HG03460 (cell line): ENCODE data around the gene TBX5.

ENCODE experiments used
- ATAC-seq: cut with Tn5 transposase; IDR thresholded peaks from one replicate; pipeline ENCODE4 v1.9.1; 2021; ENCODE audit not compliant: unreplicated experiment

The TBX5 gene

GRCh38 chr12:114431902-114432301 is 26.0 kb upstream of the TBX5 start:
- no peak for ATAC-seq

- ATAC-seq = no peak
Observed at GRCh38 chr12:114430306-114430705, 24.4 kb upstream of the TBX5 start.

- no peak for ATAC-seq
Observed at GRCh38 chr12:114425031-114425626, 19.2 kb upstream of the TBX5 start.

GRCh38 chr12:114420944-114421335 is 15.0 kb upstream of the TBX5 start:
- ATAC-seq = no peak

- ATAC-seq = no peak
Observed at GRCh38 chr12:114420182-114420943, 14.4 kb upstream of the TBX5 start.

GRCh38 chr12:114416028-114416427 is 10.1 kb upstream of the TBX5 start:
- no peak for ATAC-seq

- no peak for ATAC-seq
Observed at GRCh38 chr12:114415525-114415868, 9.6 kb upstream of the TBX5 start.

- no peak for ATAC-seq
Observed at GRCh38 chr12:114414866-114415524, 9.1 kb upstream of the TBX5 start.

GRCh38 chr12:114414031-114414865 is 8.3 kb upstream of the TBX5 start:
- no peak for ATAC-seq

GRCh38 chr12:114412825-114413749 is 7.1 kb upstream of the TBX5 start:
- no peak for ATAC-seq

GRCh38 chr12:114412307-114412706 is 6.4 kb upstream of the TBX5 start:
- no peak for ATAC-seq

- no peak for ATAC-seq
Observed at GRCh38 chr12:114411071-114411837, 5.3 kb upstream of the TBX5 start.

GRCh38 chr12:114409852-114410600 is 4.1 kb upstream of the TBX5 start:
- ATAC-seq = no peak

- no peak for ATAC-seq
Observed at GRCh38 chr12:114408886-114409851, 3.2 kb upstream of the TBX5 start.

GRCh38 chr12:114408471-114408885 is 2.5 kb upstream of the TBX5 start:
- ATAC-seq = no peak

GRCh38 chr12:114407842-114408411 is 2.0 kb upstream of the TBX5 start:
- no peak for ATAC-seq
